K562 (cell line): Measurements from ENCODE around the gene PLEKHA5. TPM values are rescaled to one million over a fixed set of nuclear protein-coding genes. Genes with fewer than 3 reads are reported as not detected.

Source experiments
- ATAC-seq: fragments of 200-7000 bp; cut with Tn5 transposase; 3 replicates; pipeline ENCODE4 v1.9.1; 2020; ENCODE audit warnings: moderate library complexity
- BruUV-seq: library from RNA; stranded (reverse); fragments of 400-500 nt; replicated peaks from 2 replicates; lab custom pipeline; 2021; lab: Mats Ljungman, UMichigan
- CTCF ChIA-PET: fragments of 300-600 bp; formaldehyde crosslinking; extraction: SDS; loops from one replicate; lab custom pipeline; 2021; ENCODE audit warnings: low intra/inter-chr PET ratio; lab: Yijun Ruan, JAX
- POLR2A ChIA-PET: fragments of 300-600, 350-650 bp; sonication (Branson Sonifier 250); formaldehyde crosslinking; extraction: SDS; loops from one replicate; lab custom pipeline; 2021; ENCODE audit warnings: antibody characterized with exemption, inconsistent platforms; lab: Yijun Ruan, JAX
- DNase-seq, 4 experiments: peaks; one replicate each; pipeline versions ENCODE4 v3.0.0 to v3.0.0-alpha.2; 2011 to 2018; ENCODE audit warnings: low spot score in 3 of 4, mixed read lengths in 3 of 4; ENCODE audit errors: extremely low read depth in 1 of 4
- FAIRE-seq: peaks from 2 replicates; lab custom pipeline; 2011; peaks lifted over from hg19 to GRCh38; lab: Jason Lieb, UNC
- H2AFZ ChIP-seq: 2 replicates; pipeline ENCODE4 v1.6.0; 2011; ENCODE audit warnings: low read depth, low read length, control low read depth, inconsistent platforms
- H3K27ac ChIP-seq: fragments of 200-600 bp; 3 replicates; pipeline ENCODE4 v1.8.0; 2011; ENCODE audit warnings: low read depth, mild to moderate bottlenecking, control low read depth, inconsistent platforms, low read length, moderate library complexity, mixed read lengths; ENCODE audit errors: extremely low read depth
- H3K27me3 ChIP-seq, 2 experiments: fragments of 300-600 bp in 1 of 2; 2 replicates in 1 of 2; 3 replicates in 1 of 2; pipeline versions ENCODE4 v1.6.0 to v1.8.0; 2011; ENCODE audit warnings: inconsistent platforms in 2 of 2, low read length in 2 of 2, mild to moderate bottlenecking in 1 of 2, mixed read lengths in 1 of 2, moderate library complexity in 1 of 2; ENCODE audit not compliant: control insufficient read depth in 2 of 2, insufficient read depth in 2 of 2
- H3K36me3 ChIP-seq: fragments of 300-600 bp; 3 replicates; pipeline ENCODE4 v1.8.0; 2011; ENCODE audit warnings: mild to moderate bottlenecking, low read length, inconsistent platforms; ENCODE audit not compliant: control insufficient read depth, insufficient read depth
- H3K4me1 ChIP-seq, 2 experiments: fragments of 200-600 bp in 1 of 2; replicated peaks in 1 of 2; 2 replicates in 1 of 2; 3 replicates in 1 of 2; pipeline versions ENCODE4 v1.5.1 to v1.8.0; 2011; ENCODE audit warnings: inconsistent platforms in 2 of 2, low read length in 2 of 2, mild to moderate bottlenecking in 1 of 2, mixed read lengths in 1 of 2, moderate library complexity in 1 of 2; ENCODE audit not compliant: control insufficient read depth in 2 of 2, insufficient read depth in 2 of 2
- H3K4me2 ChIP-seq: 2 replicates; pipeline ENCODE4 v1.6.1; 2011; ENCODE audit warnings: low read length, control low read depth, inconsistent platforms, mixed read lengths; ENCODE audit not compliant: insufficient read depth
- H3K4me3 ChIP-seq: fragments of 200-600 bp; sonication (generic), shearing (Covaris generic); 2 replicates; pipeline ENCODE4 v1.5.1; 2016; ENCODE audit warnings: control low read depth, inconsistent platforms
- H3K79me2 ChIP-seq: fragments of 200-600 bp; 3 replicates; pipeline ENCODE4 v1.8.0; 2011; ENCODE audit warnings: low read length, inconsistent platforms; ENCODE audit not compliant: control insufficient read depth, insufficient read depth
- H3K9ac ChIP-seq, 2 experiments: 2 replicates each; pipeline versions ENCODE4 v1.6.0 to v1.6.1; 2011; ENCODE audit warnings: low read depth in 2 of 2, low read length in 2 of 2, control low read depth in 1 of 2, inconsistent platforms in 1 of 2, mild to moderate bottlenecking in 1 of 2, mixed read lengths in 1 of 2; ENCODE audit not compliant: insufficient read depth in 1 of 2
- H3K9me1 ChIP-seq: one replicate; pipeline ENCODE4 v1.6.0; 2011; ENCODE audit warnings: inconsistent platforms, mild to moderate bottlenecking, low read length, moderate library complexity; ENCODE audit not compliant: control insufficient read depth, insufficient read depth
- H3K9me3 ChIP-seq: replicated peaks from 2 replicates; pipeline ENCODE4 v1.5.1; 2011; ENCODE audit warnings: low read depth, low read length, inconsistent platforms; ENCODE audit not compliant: control insufficient read depth, insufficient read depth
- H4K20me1 ChIP-seq: replicated peaks from 2 replicates; pipeline ENCODE4 v1.6.1; 2011; ENCODE audit warnings: low read length, inconsistent platforms, mixed read lengths; ENCODE audit not compliant: control insufficient read depth, insufficient read depth
- SMAD3 ChIP-seq: fragments of 450-650 bp; formaldehyde crosslinking; conservative IDR thresholded peaks from 2 replicates; pipeline ENCODE4 v1.4.0; 2020; ENCODE audit warnings: mild to moderate bottlenecking
- TCF7 ChIP-seq: sonication (generic); IDR thresholded peaks from 2 replicates; pipeline ENCODE4 v1.6.1; 2016; ENCODE audit warnings: antibody characterized with exemption, borderline replicate concordance
- USF1 ChIP-seq: sonication (generic); formaldehyde crosslinking; IDR thresholded peaks from 2 replicates; pipeline ENCODE4 v1.9.0; 2022; ENCODE audit warnings: mild to moderate bottlenecking, missing genetic modification reagents
- ZBTB1 ChIP-seq: sonication (generic); formaldehyde crosslinking; IDR thresholded peaks from 2 replicates; pipeline ENCODE4 v1.8.1; 2023; ENCODE audit warnings: missing genetic modification reagents, low read depth, mild to moderate bottlenecking, borderline replicate concordance
- ZNF197 ChIP-seq: fragments of 200-800 bp; sonication (Bioruptor generic); IDR thresholded peaks from 2 replicates; pipeline ENCODE4 v1.6.1; 2016; ENCODE audit warnings: low read depth, missing genetic modification characterization, missing compliant biosample characterization
- WGBS: fragments of 100-300 bp; shearing (Covaris generic); methylation state at CpG from one replicate; pipeline ENCODE4 v1.1.6; 2016; ENCODE audit warnings: low coverage, mixed read lengths; ENCODE audit not compliant: insufficient coverage; ENCODE audit errors: missing lambda C conversion rate; 5-methylcytosine and 5-hydroxymethylcytosine counted together
- in situ Hi-C: fragments of 300-500 bp; cut with MboI; formaldehyde crosslinking; loops from 4 replicates; pipeline ENCODE4 v1.15.0; 2018; ENCODE audit warnings: inconsistent platforms, mixed read lengths
- intact Hi-C: fragments of 100-400 bp; cut with micrococcal nuclease; formaldehyde crosslinking; loops from 2 replicates; pipeline ENCODE4 v1.14.2; 2022
- polyA plus RNA-seq, 8 experiments: library from polyadenylated mRNA; depleted of rRNA in 4 of 8; stranded (reverse) in 5 of 8; unstranded in 3 of 8; fragments of >200 nt; fragmentation: Nextera tagmentation in 2 of 8; fragmentation: Illumina TruSeq in 1 of 8; extraction: Ambion mirVana in 2 of 8; extraction: Trizol in 1 of 8; gene quantifications; 2 replicates each; pipeline versions ENCODE4 v1.2.1 to v1.2.3, GENCODE V29; 2011 to 2014; ENCODE audit warnings: inconsistent platforms in 1 of 8, missing spikeins in 1 of 8
- total RNA-seq, 7 experiments: library from RNA; depleted of rRNA in 6 of 7; stranded (reverse); fragments of >200 nt in 6 of 7; fragmentation: Illumina TruSeq in 2 of 7; extraction: Trizol in 2 of 7; gene quantifications; 2 replicates each; pipeline versions ENCODE4 v1.2.1 to v1.2.3, GENCODE V29; 2011 to 2021; ENCODE audit warnings: low replicate concordance in 1 of 7
- TF ChIP-seq, protein P1 (sequence below): fragments of 450-650 bp; formaldehyde crosslinking; IDR thresholded peaks from 2 replicates; pipeline ENCODE4 v1.4.0; 2020; ENCODE audit warnings: mild to moderate bottlenecking, mixed read lengths
- TF ChIP-seq, protein P2 (sequence below): fragments of 450-650 bp; formaldehyde crosslinking; conservative IDR thresholded peaks from 2 replicates; pipeline ENCODE4 v1.4.0; 2022; ENCODE audit warnings: mild to moderate bottlenecking, missing genetic modification characterization

PLEKHA5 gene
- total and polyA plus RNA-seq, 9 of the 15 experiments (the other 6 are each of a cell fraction or from before 2014, with no cell fraction given) = 7.2 to 26.2 (median 17.4) TPM

DNA sequence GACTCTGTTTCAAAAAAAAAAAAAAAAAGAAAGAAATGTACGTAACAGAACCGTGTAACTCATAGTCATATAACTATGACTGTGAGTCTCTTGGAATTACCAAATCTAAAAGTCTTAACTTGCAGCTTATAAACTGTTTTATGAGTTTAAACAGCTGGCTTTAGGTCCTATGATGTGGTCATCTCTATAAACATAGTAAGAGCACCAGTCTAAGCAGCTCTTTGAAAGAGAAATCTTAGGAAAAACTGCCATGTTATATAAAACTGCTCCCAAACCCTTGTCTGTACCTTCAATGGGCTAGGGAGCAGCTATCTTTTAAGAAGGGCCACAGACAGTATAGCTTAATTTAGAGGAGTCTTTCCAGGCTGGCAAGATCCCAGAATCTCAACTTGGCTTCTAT, 194.3 kb downstream of the PLEKHA5 start:
- POLR2A ChIA-PET = no interaction called here
- CTCF ChIA-PET = no interaction called here

More for the DNA sequence above, 194.3 kb downstream of the PLEKHA5 start:
- Histone ChIP-seq H3K4me2 (no peak overlapping the region), H3K27me3 (no peaks in the 10 kb centered on the region), H3K79me2 (no peaks in the 10 kb centered on the region), H2AFZ (no peak overlapping the region), H3K27ac (no peak overlapping the region), H4K20me1 (no peaks in the 10 kb centered on the region), H3K4me3 (no peak overlapping the region), H3K9ac (no peak overlapping the region), H3K9me1 (no peaks in the 10 kb centered on the region), H3K36me3 (peaks cover 8% of the 10 kb centered on the region; the same call in 1 of the 3 replicates), H3K4me1 (no peaks in the 10 kb centered on the region), H3K9me3 (no peaks in the 10 kb centered on the region)
- no CpG with 5 or more reads among the region's 2 CpGs for WGBS
- in situ Hi-C loops = no loop called here
- DNase-seq = no peak
- intact Hi-C loops = no loop called here
- no peak for ATAC-seq
- BruUV-seq = no TSS peak
- no peak for FAIRE-seq
- no peak for TF ChIP-seq ZNF197 (CRISPR knock-in tag)
- TF ChIP-seq, protein P1, sequence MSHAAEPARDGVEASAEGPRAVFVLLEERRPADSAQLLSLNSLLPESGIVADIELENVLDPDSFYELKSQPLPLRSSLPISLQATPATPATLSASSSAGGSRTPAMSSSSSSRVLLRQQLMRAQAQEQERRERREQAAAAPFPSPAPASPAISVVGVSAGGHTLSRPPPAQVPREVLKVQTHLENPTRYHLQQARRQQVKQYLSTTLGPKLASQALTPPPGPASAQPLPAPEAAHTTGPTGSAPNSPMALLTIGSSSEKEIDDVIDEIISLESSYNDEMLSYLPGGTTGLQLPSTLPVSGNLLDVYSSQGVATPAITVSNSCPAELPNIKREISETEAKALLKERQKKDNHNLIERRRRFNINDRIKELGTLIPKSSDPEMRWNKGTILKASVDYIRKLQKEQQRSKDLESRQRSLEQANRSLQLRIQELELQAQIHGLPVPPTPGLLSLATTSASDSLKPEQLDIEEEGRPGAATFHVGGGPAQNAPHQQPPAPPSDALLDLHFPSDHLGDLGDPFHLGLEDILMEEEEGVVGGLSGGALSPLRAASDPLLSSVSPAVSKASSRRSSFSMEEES (CRISPR knock-in tag) = no peak
- TF ChIP-seq SMAD3 (CRISPR knock-in tag) = no peak
- no peak for TF ChIP-seq USF1 (CRISPR knock-in tag)
- TF ChIP-seq, protein P2, sequence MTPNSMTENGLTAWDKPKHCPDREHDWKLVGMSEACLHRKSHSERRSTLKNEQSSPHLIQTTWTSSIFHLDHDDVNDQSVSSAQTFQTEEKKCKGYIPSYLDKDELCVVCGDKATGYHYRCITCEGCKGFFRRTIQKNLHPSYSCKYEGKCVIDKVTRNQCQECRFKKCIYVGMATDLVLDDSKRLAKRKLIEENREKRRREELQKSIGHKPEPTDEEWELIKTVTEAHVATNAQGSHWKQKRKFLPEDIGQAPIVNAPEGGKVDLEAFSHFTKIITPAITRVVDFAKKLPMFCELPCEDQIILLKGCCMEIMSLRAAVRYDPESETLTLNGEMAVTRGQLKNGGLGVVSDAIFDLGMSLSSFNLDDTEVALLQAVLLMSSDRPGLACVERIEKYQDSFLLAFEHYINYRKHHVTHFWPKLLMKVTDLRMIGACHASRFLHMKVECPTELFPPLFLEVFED (CRISPR knock-in tag) = no peak
- no peak for TF ChIP-seq TCF7
- no peak for TF ChIP-seq ZBTB1 (CRISPR knock-in tag)
